HCT116 (cell line): ENCODE data around the gene SCN3B. TPM values are rescaled to one million over a fixed set of nuclear protein-coding genes. Genes with fewer than 3 reads are reported as not detected.

Experiments
- ATAC-seq: fragments of 200-7000 bp; cut with Tn5 transposase; 2 replicates; pipeline ENCODE4 v1.9.1; 2020; ENCODE audit warnings: mild to moderate bottlenecking, moderate library complexity
- BruUV-seq: library from RNA; stranded (reverse); fragments of 400-500 nt; replicated peaks from 2 replicates; lab custom pipeline; 2021; lab: Mats Ljungman, UMichigan
- CTCF ChIA-PET: fragments of 300-600 bp; sonication (Branson Sonifier 250); formaldehyde crosslinking; loops from one replicate; lab custom pipeline; 2021; ENCODE audit warnings: antibody characterized with exemption; lab: Charles Lee
- POLR2A ChIA-PET: fragments of 300-600, 350-600 bp; sonication (Branson Sonifier 250); formaldehyde crosslinking; loops from one replicate; lab custom pipeline; 2021; ENCODE audit warnings: antibody characterized with exemption; lab: Charles Lee
- RAD21 ChIA-PET, 2 experiments: fragments of 300-600 bp; sonication (Branson Sonifier 250); formaldehyde crosslinking; loops; one replicate each; lab custom pipeline; 2023; ENCODE audit warnings: low total read pairs in 2 of 2; ENCODE audit not compliant: uncharacterized antibody in 2 of 2, unreplicated experiment in 2 of 2, low non-redundant PET in 1 of 2; lab: Charles Lee
- DNase-seq: peaks from one replicate; pipeline ENCODE4 v3.0.0-alpha.2; 2010; ENCODE audit warnings: low read depth, low spot score
- H2AFZ ChIP-seq: fragments of 200-600 bp; shearing (Covaris generic), sonication (generic); 2 replicates; pipeline ENCODE4 v1.6.1; 2017; ENCODE audit warnings: low read depth, mixed run types, mixed read lengths, antibody characterized with exemption, low read length; ENCODE audit not compliant: poor library complexity, severe bottlenecking
- H3K27ac ChIP-seq: 2 replicates; pipeline ENCODE4 v1.5.1; 2012; ENCODE audit warnings: low read depth, low read length
- H3K27me3 ChIP-seq: fragments of 200-600 bp; sonication (generic); 2 replicates; pipeline ENCODE4 v1.6.1; 2016; ENCODE audit warnings: mixed run types, low read length, mixed read lengths; ENCODE audit not compliant: insufficient read depth
- H3K36me3 ChIP-seq, 2 experiments: fragments of 200-500 bp in 1 of 2; fragments of 200-600 bp in 1 of 2; sonication (Bioruptor generic) in 1 of 2; sonication (generic) in 1 of 2; 2 replicates each; pipeline versions ENCODE4 v1.5.1 to v1.6.1; 2014 to 2016; ENCODE audit warnings: low read length in 2 of 2, inconsistent platforms in 1 of 2, mixed read lengths in 1 of 2, mixed run types in 1 of 2; ENCODE audit not compliant: insufficient read depth in 2 of 2, control insufficient read depth in 1 of 2
- H3K4me1 ChIP-seq, 2 experiments: fragments of 200-600 bp in 1 of 2; sonication (generic) in 1 of 2; 2 replicates each; pipeline versions ENCODE4 v1.5.1 to v1.6.1; 2012 to 2017; ENCODE audit warnings: low read length in 2 of 2, inconsistent platforms in 1 of 2, mild to moderate bottlenecking in 1 of 2, mixed read lengths in 1 of 2, mixed run types in 1 of 2, moderate library complexity in 1 of 2; ENCODE audit not compliant: insufficient read depth in 2 of 2, control insufficient read depth in 1 of 2
- H3K4me2 ChIP-seq: fragments of 200-600 bp; sonication (generic); 2 replicates; pipeline ENCODE4 v1.6.1; 2017; ENCODE audit warnings: mixed run types, low read length, mixed read lengths
- H3K4me3 ChIP-seq, 2 experiments: fragments of 200-600 bp in 1 of 2; sonication (generic) in 1 of 2; replicated peaks in 1 of 2; 2 replicates each; pipeline ENCODE4 v1.5.1; 2011 to 2016; ENCODE audit warnings: low read length in 2 of 2, control low read depth in 1 of 2, low read depth in 1 of 2, mild to moderate bottlenecking in 1 of 2, mixed read lengths in 1 of 2, mixed run types in 1 of 2
- H3K79me2 ChIP-seq: fragments of 200-600 bp; sonication (generic); 2 replicates; pipeline ENCODE4 v1.6.1; 2017; ENCODE audit warnings: mild to moderate bottlenecking, mixed run types, low read length, moderate library complexity, mixed read lengths; ENCODE audit not compliant: insufficient read depth
- H3K9ac ChIP-seq: fragments of 200-600 bp; sonication (generic); 2 replicates; pipeline ENCODE4 v1.6.1; 2016; ENCODE audit warnings: low read length, mixed read lengths
- H3K9me2 ChIP-seq: fragments of 200-600 bp; sonication (generic), shearing (Covaris generic); 2 replicates; pipeline ENCODE4 v1.6.1; 2017; ENCODE audit warnings: mixed run types, mild to moderate bottlenecking, moderate library complexity; ENCODE audit not compliant: insufficient read depth
- H3K9me3 ChIP-seq, 2 experiments: fragments of 200-500 bp in 1 of 2; fragments of 200-600 bp in 1 of 2; sonication (Bioruptor generic) in 1 of 2; sonication (generic) in 1 of 2; 2 replicates each; pipeline ENCODE4 v1.6.1; 2014 to 2017; ENCODE audit warnings: low read length in 2 of 2, mixed read lengths in 2 of 2, inconsistent platforms in 1 of 2, low read depth in 1 of 2, mild to moderate bottlenecking in 1 of 2, mixed run types in 1 of 2, moderate library complexity in 1 of 2; ENCODE audit not compliant: control insufficient read depth in 1 of 2, insufficient read depth in 1 of 2
- H4K20me1 ChIP-seq: fragments of 200-600 bp; sonication (generic), shearing (Covaris generic); 2 replicates; pipeline ENCODE4 v1.6.1; 2017; ENCODE audit warnings: mixed run types, mild to moderate bottlenecking, moderate library complexity; ENCODE audit not compliant: insufficient read depth
- CBX3 ChIP-seq: IDR thresholded peaks from 2 replicates; pipeline ENCODE4 v1.6.1; 2012; ENCODE audit warnings: low read depth
- EGR1 ChIP-seq: IDR thresholded peaks from 2 replicates; pipeline ENCODE4 v1.6.1; 2012; ENCODE audit warnings: low read depth
- ELF1 ChIP-seq: IDR thresholded peaks from 2 replicates; pipeline ENCODE4 v1.6.1; 2012; ENCODE audit warnings: low read depth, borderline replicate concordance
- EZH2 ChIP-seq: fragments of 200-600 bp; sonication (generic); IDR thresholded peaks from 2 replicates; pipeline ENCODE4 v1.6.1; 2017; ENCODE audit warnings: antibody characterized with exemption, mixed run types
- EZH2phosphoT487 ChIP-seq: fragments of 200-600 bp; IDR thresholded peaks from 2 replicates; pipeline ENCODE4 v1.6.1; 2018; ENCODE audit warnings: antibody characterized with exemption, borderline replicate concordance
- FOSL1 ChIP-seq: IDR thresholded peaks from 2 replicates; pipeline ENCODE4 v1.6.1; 2012; ENCODE audit warnings: low read depth
- JUND ChIP-seq: IDR thresholded peaks from 2 replicates; pipeline ENCODE4 v1.6.1; 2012
- MAX ChIP-seq: IDR thresholded peaks from 2 replicates; pipeline ENCODE4 v1.6.1; 2012
- POLR2A ChIP-seq: IDR thresholded peaks from 2 replicates; pipeline ENCODE4 v1.7.0; 2011; ENCODE audit warnings: borderline replicate concordance; ENCODE audit not compliant: insufficient read depth, insufficient read length; ENCODE audit errors: extremely low read depth
- POLR2AphosphoS5 ChIP-seq: IDR thresholded peaks from 2 replicates; pipeline ENCODE4 v1.6.1; 2011; ENCODE audit warnings: mild to moderate bottlenecking, low read depth, low read length, moderate library complexity
- RAD21 ChIP-seq: IDR thresholded peaks from 2 replicates; pipeline ENCODE4 v1.6.1; 2012; ENCODE audit warnings: low read depth, mild to moderate bottlenecking
- SIN3A ChIP-seq: IDR thresholded peaks from 2 replicates; pipeline ENCODE4 v1.6.1; 2012; ENCODE audit warnings: low read depth
- SP1 ChIP-seq: IDR thresholded peaks from 2 replicates; pipeline ENCODE4 v1.6.1; 2012; ENCODE audit warnings: low read depth
- SRF ChIP-seq: IDR thresholded peaks from 2 replicates; pipeline ENCODE4 v1.6.1; 2012; ENCODE audit warnings: low read depth
- TCF7L2 ChIP-seq: IDR thresholded peaks from 2 replicates; pipeline ENCODE4 v1.7.0; 2011; ENCODE audit warnings: borderline replicate concordance, inconsistent platforms; ENCODE audit not compliant: insufficient read depth, insufficient read length; ENCODE audit errors: extremely low read depth
- YY1 ChIP-seq: IDR thresholded peaks from 2 replicates; pipeline ENCODE4 v1.6.1; 2011; ENCODE audit warnings: low read length, low read depth, moderate library complexity, mild to moderate bottlenecking; ENCODE audit not compliant: insufficient replicate concordance; ENCODE audit errors: extremely low read depth
- ZFX ChIP-seq: fragments of 450-650 bp; IDR thresholded peaks from 2 replicates; pipeline ENCODE4 v1.6.1; 2017
- ZNF274 ChIP-seq: fragments of 200-500 bp; sonication (Bioruptor generic); IDR thresholded peaks from 2 replicates; pipeline ENCODE4 v1.6.1; 2014; ENCODE audit warnings: mild to moderate bottlenecking, low read depth, low read length, inconsistent platforms
- intact Hi-C: fragments of 100-400 bp; cut with micrococcal nuclease; formaldehyde crosslinking; loops from 2 replicates; pipeline ENCODE4 v1.10.0; 2022
- total RNA-seq: library from RNA; stranded (reverse); gene quantifications from one replicate; pipeline ENCODE4 v1.2.1, GENCODE V29; 2021; ENCODE audit not compliant: unreplicated experiment
- TF ChIP-seq, protein P1 (sequence below), 3 experiments: fragments of 200-600 bp in 1 of 3; sonication (generic) in 1 of 3; IDR thresholded peaks in 2 of 3; conservative IDR thresholded peaks in 1 of 3; 2 replicates each; pipeline ENCODE4 v1.5.1; 2012 to 2017; ENCODE audit warnings: low read depth in 2 of 3, low read length in 2 of 3, antibody characterized with exemption in 1 of 3, borderline replicate concordance in 1 of 3, control low read depth in 1 of 3, mild to moderate bottlenecking in 1 of 3, mixed read lengths in 1 of 3, mixed run types in 1 of 3, moderate library complexity in 1 of 3; ENCODE audit not compliant: insufficient read depth in 1 of 3
- TF ChIP-seq, protein P2 (sequence below): IDR thresholded peaks from 2 replicates; pipeline ENCODE4 v1.6.1; 2011; ENCODE audit warnings: mild to moderate bottlenecking, low read length, moderate library complexity; ENCODE audit not compliant: insufficient replicate concordance; ENCODE audit errors: extremely low read depth

SCN3B gene
- total RNA-seq, 1 experiment from 2014 or later = 0.05 TPM

- no TSS peak for BruUV-seq
- ChIA-PET RAD21 (no interaction called here), CTCF (no interaction called here)
- Histone ChIP-seq H3K9me3 (no peaks in the 10 kb centered on the region), H4K20me1 (no peaks in the 10 kb centered on the region), H2AFZ (no peak overlapping the region), H3K4me3 (no peak overlapping the region), H3K27ac (no peak overlapping the region), H3K9me2 (no peaks in the 10 kb centered on the region), H3K4me2 (no peak overlapping the region)
- intact Hi-C loops = no loop called here
- no peak for ATAC-seq
- TF ChIP-seq TCF7L2 = no peak
- no peak for TF ChIP-seq EZH2phosphoT487
- TF ChIP-seq EZH2 = no peak
- no peak for TF ChIP-seq CBX3
- TF ChIP-seq EGR1 = no peak
- TF ChIP-seq ELF1 = no peak
- TF ChIP-seq ZNF274 = no peak
- TF ChIP-seq FOSL1 = no peak
- TF ChIP-seq, protein P1, sequence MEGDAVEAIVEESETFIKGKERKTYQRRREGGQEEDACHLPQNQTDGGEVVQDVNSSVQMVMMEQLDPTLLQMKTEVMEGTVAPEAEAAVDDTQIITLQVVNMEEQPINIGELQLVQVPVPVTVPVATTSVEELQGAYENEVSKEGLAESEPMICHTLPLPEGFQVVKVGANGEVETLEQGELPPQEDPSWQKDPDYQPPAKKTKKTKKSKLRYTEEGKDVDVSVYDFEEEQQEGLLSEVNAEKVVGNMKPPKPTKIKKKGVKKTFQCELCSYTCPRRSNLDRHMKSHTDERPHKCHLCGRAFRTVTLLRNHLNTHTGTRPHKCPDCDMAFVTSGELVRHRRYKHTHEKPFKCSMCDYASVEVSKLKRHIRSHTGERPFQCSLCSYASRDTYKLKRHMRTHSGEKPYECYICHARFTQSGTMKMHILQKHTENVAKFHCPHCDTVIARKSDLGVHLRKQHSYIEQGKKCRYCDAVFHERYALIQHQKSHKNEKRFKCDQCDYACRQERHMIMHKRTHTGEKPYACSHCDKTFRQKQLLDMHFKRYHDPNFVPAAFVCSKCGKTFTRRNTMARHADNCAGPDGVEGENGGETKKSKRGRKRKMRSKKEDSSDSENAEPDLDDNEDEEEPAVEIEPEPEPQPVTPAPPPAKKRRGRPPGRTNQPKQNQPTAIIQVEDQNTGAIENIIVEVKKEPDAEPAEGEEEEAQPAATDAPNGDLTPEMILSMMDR (IDR thresholded peaks at IDR 0.05 in 2 of 3, conservative IDR thresholded peaks at IDR 0.05 in 1 of 3; ENCODE audit: borderline replicate concordance in 1 of 3, insufficient read depth in 1 of 3, low read depth in 2 of 3, low read length in 2 of 3) = no peak
- TF ChIP-seq ZFX = no peak
- TF ChIP-seq, protein P2, sequence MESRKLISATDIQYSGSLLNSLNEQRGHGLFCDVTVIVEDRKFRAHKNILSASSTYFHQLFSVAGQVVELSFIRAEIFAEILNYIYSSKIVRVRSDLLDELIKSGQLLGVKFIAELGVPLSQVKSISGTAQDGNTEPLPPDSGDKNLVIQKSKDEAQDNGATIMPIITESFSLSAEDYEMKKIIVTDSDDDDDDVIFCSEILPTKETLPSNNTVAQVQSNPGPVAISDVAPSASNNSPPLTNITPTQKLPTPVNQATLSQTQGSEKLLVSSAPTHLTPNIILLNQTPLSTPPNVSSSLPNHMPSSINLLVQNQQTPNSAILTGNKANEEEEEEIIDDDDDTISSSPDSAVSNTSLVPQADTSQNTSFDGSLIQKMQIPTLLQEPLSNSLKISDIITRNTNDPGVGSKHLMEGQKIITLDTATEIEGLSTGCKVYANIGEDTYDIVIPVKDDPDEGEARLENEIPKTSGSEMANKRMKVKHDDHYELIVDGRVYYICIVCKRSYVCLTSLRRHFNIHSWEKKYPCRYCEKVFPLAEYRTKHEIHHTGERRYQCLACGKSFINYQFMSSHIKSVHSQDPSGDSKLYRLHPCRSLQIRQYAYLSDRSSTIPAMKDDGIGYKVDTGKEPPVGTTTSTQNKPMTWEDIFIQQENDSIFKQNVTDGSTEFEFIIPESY = no peak
- TF ChIP-seq SRF = no peak
- no peak for TF ChIP-seq SIN3A
- TF ChIP-seq POLR2AphosphoS5 = no peak
- TF ChIP-seq YY1 = no peak
- TF ChIP-seq JUND = no peak
- TF ChIP-seq SP1 = no peak
- TF ChIP-seq RAD21 = no peak
- no peak for TF ChIP-seq POLR2A
- no peak for TF ChIP-seq MAX
- TF ChIP-seq, all 23 proteins: peak for 0
- Histone ChIP-seq H3K79me2 (no peaks in the 10 kb centered on the region), H3K4me1 (peaks cover 12 to 13% of the 10 kb centered on the region in 2 experiments), H3K27me3 (no peaks in the 10 kb centered on the region), H3K36me3 (no peaks in the 10 kb centered on the region), H3K9ac (no peak overlapping the region)
- no peak for DNase-seq
- POLR2A ChIA-PET = no interaction called here
These were observed 60.9 kb downstream of the SCN3B start for GRCh38 chr11:123593570-123593969.
